Inflammatory macrophage (primary cell): ENCODE measurements around the gene PPHLN1.

Source experiments
- DNase-seq, 2 donors: peaks; one replicate each; pipeline ENCODE4 v3.0.0-alpha.2; 2020 to 2022
- total RNA-seq, 18 experiments: gene quantifications; one replicate each; lab custom pipeline; 2026; ENCODE audit warnings: mixed read lengths in 6 of 18, inconsistent platforms in 2 of 18; lab: John Stamatoyannopoulos, UW

The PPHLN1 gene
- 23.7 to 72.5 (median 53.4) reads per million in 18 experiments for total RNA-seq

GRCh38 chr12:42325653-42326474 is at the start of gene PPHLN1, which contains the start of gene ZCRB1:
Gene PPHLN1 (plus strand): TSS chr12:42326167. CDS start chr12:42335903, 9,736 bp downstream.
Gene ZCRB1 (minus strand): TSS chr12:42326094. CDS start chr12:42324102, 1,992 bp downstream.
- DNase-seq: peak; percentile 75 to 85

GRCh38 chr12:42277396-42278127 is 48.4 kb upstream of the PPHLN1 start:
- no peak for DNase-seq

- no peak for DNase-seq
Observed at GRCh38 chr12:42278128-42278510, 47.8 kb upstream of the PPHLN1 start.

- no peak for DNase-seq
Observed at GRCh38 chr12:42281278-42281677, 44.7 kb upstream of the PPHLN1 start.

GRCh38 chr12:42281844-42282243 is 44.1 kb upstream of the PPHLN1 start:
- DNase-seq: no peak

- no peak for DNase-seq
Observed at GRCh38 chr12:42282294-42282693, 43.7 kb upstream of the PPHLN1 start.

GRCh38 chr12:42283739-42284138 is 42.2 kb upstream of the PPHLN1 start:
- DNase-seq: peak; percentile 14 to 27

- peak in 1 of 2 donors; percentile 47 for DNase-seq
Observed at GRCh38 chr12:42284157-42284556, 41.8 kb upstream of the PPHLN1 start.

- no peak for DNase-seq
Observed at GRCh38 chr12:42284876-42285275, 41.1 kb upstream of the PPHLN1 start.

GRCh38 chr12:42285431-42285830 is 40.5 kb upstream of the PPHLN1 start:
- no peak for DNase-seq

- no peak for DNase-seq
Observed at GRCh38 chr12:42286741-42287140, 39.2 kb upstream of the PPHLN1 start.

- DNase-seq: no peak
Observed at GRCh38 chr12:42288544-42288943, 37.4 kb upstream of the PPHLN1 start.

GRCh38 chr12:42291680-42292079 is 34.3 kb upstream of the PPHLN1 start:
- no peak for DNase-seq

GRCh38 chr12:42296503-42297109 is 29.4 kb upstream of the PPHLN1 start:
- peak; percentile 14 to 19 for DNase-seq

GRCh38 chr12:42298887-42299286 is 27.1 kb upstream of the PPHLN1 start:
- DNase-seq: no peak

- no peak for DNase-seq
Observed at GRCh38 chr12:42299392-42300308, 26.3 kb upstream of the PPHLN1 start.

- DNase-seq: no peak
Observed at GRCh38 chr12:42306297-42306696, 19.7 kb upstream of the PPHLN1 start.

- no peak for DNase-seq
Observed at GRCh38 chr12:42308390-42308789, 17.6 kb upstream of the PPHLN1 start.

GRCh38 chr12:42309996-42310395 is 16.0 kb upstream of the PPHLN1 start:
- no peak for DNase-seq

- DNase-seq: no peak
Observed at GRCh38 chr12:42315108-42315507, 10.9 kb upstream of the PPHLN1 start.

- DNase-seq: no peak
Observed at GRCh38 chr12:42320796-42321195, 5.2 kb upstream of the PPHLN1 start.

GRCh38 chr12:42322567-42322966 is 3.4 kb upstream of the PPHLN1 start:
- no peak for DNase-seq
